HepG2 (cell line): ENCODE results near the gene C2orf81. TPM values are rescaled to one million over a fixed set of nuclear protein-coding genes. Genes with fewer than 3 reads are reported as not detected.
A peak's percentile ranks its signal among the peaks of the same experiment; 100 is the strongest.

ENCODE experiments used
- CREB1 ChIP-seq, 2 experiments: fragments of 450-650 bp in 1 of 2; IDR thresholded peaks; 2 replicates each; pipeline ENCODE4 v1.6.1; 2016 to 2017; ENCODE audit warnings: control low read depth in 1 of 2, mild to moderate bottlenecking in 1 of 2, missing compliant biosample characterization in 1 of 2, missing genetic modification characterization in 1 of 2
- KMT2A ChIP-seq: sonication (generic); formaldehyde crosslinking; IDR thresholded peaks from 2 replicates; pipeline ENCODE4 v1.4.0; 2020; ENCODE audit warnings: missing genetic modification reagents
- MAZ ChIP-seq, 2 experiments: sonication (generic) in 1 of 2; formaldehyde crosslinking in 1 of 2; IDR thresholded peaks; 2 replicates each; pipeline versions ENCODE4 v1.5.0 to v1.6.1; 2012 to 2020; ENCODE audit warnings: low read depth in 2 of 2, mild to moderate bottlenecking in 2 of 2, borderline replicate concordance in 1 of 2, improper control_type of control experiment in 1 of 2, low read length in 1 of 2, missing genetic modification reagents in 1 of 2, moderate library complexity in 1 of 2
- MLLT10 ChIP-seq: sonication (generic); formaldehyde crosslinking; IDR thresholded peaks from 2 replicates; pipeline ENCODE4 v1.4.0; 2020; ENCODE audit warnings: missing genetic modification reagents
- MXI1 ChIP-seq: IDR thresholded peaks from 3 replicates; pipeline ENCODE4 v1.6.1; 2012; ENCODE audit warnings: low read depth, low read length, inconsistent platforms, borderline replicate concordance
- RARG ChIP-seq: sonication (generic); formaldehyde crosslinking; IDR thresholded peaks from 2 replicates; pipeline ENCODE4 v1.4.0; 2020; ENCODE audit warnings: low read depth, mild to moderate bottlenecking, missing genetic modification reagents
- REPIN1 ChIP-seq: sonication (generic); formaldehyde crosslinking; IDR thresholded peaks from 2 replicates; pipeline ENCODE4 v1.8.0; 2022; ENCODE audit warnings: missing genetic modification reagents, low read depth, mild to moderate bottlenecking, borderline replicate concordance
- SNAPC2 ChIP-seq: sonication (generic); formaldehyde crosslinking; IDR thresholded peaks from 2 replicates; pipeline ENCODE4 v1.8.1; 2022; ENCODE audit warnings: mild to moderate bottlenecking, missing genetic modification reagents
- SNRNP70 ChIP-seq: fragments of 200-400 bp; formaldehyde crosslinking; IDR thresholded peaks from 2 replicates; pipeline ENCODE4 v1.6.1; 2017; ENCODE audit warnings: mild to moderate bottlenecking, low read depth, low read length, moderate library complexity
- SRF ChIP-seq: IDR thresholded peaks from 2 replicates; pipeline ENCODE4 v1.6.1; 2011; ENCODE audit warnings: mild to moderate bottlenecking, low read depth, low read length, moderate library complexity
- TEAD2 ChIP-seq: sonication (generic); formaldehyde crosslinking; IDR thresholded peaks from 2 replicates; pipeline ENCODE4 v1.9.0; 2021; ENCODE audit warnings: missing genetic modification reagents
- TSC22D2 ChIP-seq: sonication (generic); formaldehyde crosslinking; IDR thresholded peaks from 2 replicates; pipeline ENCODE4 v1.5.1; 2020; ENCODE audit warnings: missing genetic modification reagents, mild to moderate bottlenecking, borderline replicate concordance
- XRCC5 ChIP-seq: fragments of 200-400 bp; formaldehyde crosslinking; optimal IDR thresholded peaks from 2 replicates; pipeline ENCODE3; 2017; ENCODE audit warnings: mild to moderate bottlenecking, low read length
- ZFYVE20 ChIP-seq: sonication (generic); formaldehyde crosslinking; IDR thresholded peaks from 2 replicates; pipeline ENCODE4 v1.8.0; 2023; ENCODE audit warnings: low read depth, mild to moderate bottlenecking, moderate library complexity, missing genetic modification reagents, borderline replicate concordance
- ZMAT5 ChIP-seq: sonication (generic); formaldehyde crosslinking; IDR thresholded peaks from 2 replicates; pipeline ENCODE4 v1.5.0; 2020; ENCODE audit warnings: mild to moderate bottlenecking, low read depth, missing genetic modification reagents, borderline replicate concordance
- ZNF556 ChIP-seq: sonication (generic); formaldehyde crosslinking; IDR thresholded peaks from 2 replicates; pipeline ENCODE4 v1.4.0; 2020; ENCODE audit warnings: mild to moderate bottlenecking, missing genetic modification reagents, borderline replicate concordance
- polyA plus RNA-seq, 8 experiments: library from polyadenylated mRNA; depleted of rRNA in 3 of 8; stranded (reverse) in 7 of 8; unstranded in 1 of 8; fragments of >200 nt; fragmentation: Illumina TruSeq in 4 of 8; extraction: Trizol in 4 of 8; gene quantifications; 2 replicates each; pipeline versions ENCODE4 v1.2.1 to v1.2.3, GENCODE V29; 2011 to 2016; ENCODE audit warnings: low read depth in 4 of 8, missing spikeins in 1 of 8, mixed read lengths in 1 of 8; ENCODE audit not compliant: insufficient read depth in 1 of 8
- total RNA-seq, 5 experiments: library from RNA; depleted of rRNA; stranded (reverse); fragments of >200 nt; fragmentation: Illumina TruSeq; extraction: Trizol; gene quantifications; 2 replicates each; pipeline ENCODE4 v1.2.3, GENCODE V29; 2016; ENCODE audit warnings: low read depth in 1 of 5
- TF ChIP-seq, protein P1 (sequence below): sonication (generic); formaldehyde crosslinking; IDR thresholded peaks from 2 replicates; pipeline ENCODE4 v1.5.0; 2020; ENCODE audit warnings: missing genetic modification reagents
- TF ChIP-seq, protein P2 (sequence below): sonication (generic); formaldehyde crosslinking; IDR thresholded peaks from 2 replicates; pipeline ENCODE4 v1.5.0; 2020; ENCODE audit warnings: mild to moderate bottlenecking, missing genetic modification reagents
- TF ChIP-seq, protein P3 (sequence below): sonication (generic); formaldehyde crosslinking; IDR thresholded peaks from 2 replicates; pipeline ENCODE4 v1.4.0; 2020; ENCODE audit warnings: missing genetic modification reagents, borderline replicate concordance

Gene C2orf81
- total and polyA plus RNA-seq, 2 of the 13 experiments (the other 11 are each of a cell fraction or from before 2014, with no cell fraction given) = 0.15 to 0.17 TPM

DNA sequence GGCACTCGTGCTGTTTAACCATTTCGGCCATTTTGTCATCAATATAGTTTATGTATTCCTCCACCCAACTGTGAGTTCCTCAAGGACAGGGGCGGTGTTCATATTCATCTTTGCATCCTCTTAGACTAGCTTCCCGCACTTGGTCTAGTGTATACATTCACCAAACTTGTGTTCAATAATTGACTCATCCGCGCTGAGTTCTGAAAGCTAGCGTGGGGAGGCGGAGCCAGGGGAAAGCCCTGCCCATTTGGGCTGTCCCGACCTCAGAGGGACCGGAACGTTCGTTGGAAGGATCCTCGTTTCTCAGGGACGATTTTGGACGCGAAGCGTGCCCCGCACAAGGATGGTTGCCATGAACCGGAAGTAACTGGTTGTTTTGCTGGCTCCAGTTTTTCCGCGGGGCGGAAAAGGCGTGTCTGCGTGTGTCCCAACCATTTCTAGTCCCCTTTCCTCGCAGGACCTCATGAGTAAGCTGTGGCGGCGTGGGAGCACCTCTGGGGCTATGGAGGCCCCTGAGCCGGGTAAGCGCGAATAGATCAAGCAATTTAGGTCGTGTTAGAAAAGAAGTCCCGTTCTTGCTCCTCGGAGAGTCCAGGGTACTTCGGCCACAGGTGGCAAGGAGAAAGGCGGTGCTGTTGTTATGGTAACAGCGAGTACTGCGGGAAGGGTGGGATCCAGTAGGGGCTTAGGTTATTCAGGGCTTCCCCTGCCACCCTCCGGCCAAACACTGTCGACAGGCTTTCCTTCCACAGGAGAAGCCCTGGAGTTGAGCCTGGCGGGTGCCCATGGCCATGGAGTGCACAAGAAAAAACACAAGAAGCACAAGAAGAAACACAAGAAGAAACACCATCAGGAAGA is 33.5 kb upstream of the C2orf81 start, which contains the start of gene INO80B (continued):
- no peak for TF ChIP-seq SNRNP70
- no peak for TF ChIP-seq ZMAT5 (CRISPR knock-in tag)
- peak; percentile 82 for TF ChIP-seq CREB1 (IDR thresholded peaks at IDR 0.05)
- peak; percentile 95 for TF ChIP-seq CREB1 (CRISPR knock-in tag; IDR thresholded peaks at IDR 0.05)
- no peak for TF ChIP-seq ZFYVE20 (CRISPR knock-in tag)
- no peak for TF ChIP-seq RARG (CRISPR knock-in tag)
- TF ChIP-seq KMT2A (CRISPR knock-in tag) = peak; percentile 89
- TF ChIP-seq TSC22D2 = peak; percentile 95
- no peak for TF ChIP-seq TEAD2 (CRISPR knock-in tag)
- TF ChIP-seq SRF = peak; percentile 68; the same call in 1 of the 2 replicates
- TF ChIP-seq, protein P1, sequence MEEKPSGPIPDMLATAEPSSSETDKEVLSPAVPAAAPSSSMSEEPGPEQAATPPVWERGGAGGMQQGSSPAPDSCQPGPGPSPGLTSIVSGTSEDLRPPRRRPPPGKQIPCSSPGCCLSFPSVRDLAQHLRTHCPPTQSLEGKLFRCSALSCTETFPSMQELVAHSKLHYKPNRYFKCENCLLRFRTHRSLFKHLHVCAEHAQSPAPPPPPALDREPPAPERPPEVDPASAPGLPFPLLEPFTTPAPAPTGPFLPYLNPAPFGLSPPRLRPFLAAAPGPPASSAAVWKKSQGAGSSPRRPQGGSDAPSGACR (CRISPR knock-in tag) = peak; percentile 50; the same call in 1 of the 2 replicates
- TF ChIP-seq XRCC5 = peak; percentile 99
- peak; percentile 99 for TF ChIP-seq REPIN1 (CRISPR knock-in tag)
- TF ChIP-seq, protein P2, sequence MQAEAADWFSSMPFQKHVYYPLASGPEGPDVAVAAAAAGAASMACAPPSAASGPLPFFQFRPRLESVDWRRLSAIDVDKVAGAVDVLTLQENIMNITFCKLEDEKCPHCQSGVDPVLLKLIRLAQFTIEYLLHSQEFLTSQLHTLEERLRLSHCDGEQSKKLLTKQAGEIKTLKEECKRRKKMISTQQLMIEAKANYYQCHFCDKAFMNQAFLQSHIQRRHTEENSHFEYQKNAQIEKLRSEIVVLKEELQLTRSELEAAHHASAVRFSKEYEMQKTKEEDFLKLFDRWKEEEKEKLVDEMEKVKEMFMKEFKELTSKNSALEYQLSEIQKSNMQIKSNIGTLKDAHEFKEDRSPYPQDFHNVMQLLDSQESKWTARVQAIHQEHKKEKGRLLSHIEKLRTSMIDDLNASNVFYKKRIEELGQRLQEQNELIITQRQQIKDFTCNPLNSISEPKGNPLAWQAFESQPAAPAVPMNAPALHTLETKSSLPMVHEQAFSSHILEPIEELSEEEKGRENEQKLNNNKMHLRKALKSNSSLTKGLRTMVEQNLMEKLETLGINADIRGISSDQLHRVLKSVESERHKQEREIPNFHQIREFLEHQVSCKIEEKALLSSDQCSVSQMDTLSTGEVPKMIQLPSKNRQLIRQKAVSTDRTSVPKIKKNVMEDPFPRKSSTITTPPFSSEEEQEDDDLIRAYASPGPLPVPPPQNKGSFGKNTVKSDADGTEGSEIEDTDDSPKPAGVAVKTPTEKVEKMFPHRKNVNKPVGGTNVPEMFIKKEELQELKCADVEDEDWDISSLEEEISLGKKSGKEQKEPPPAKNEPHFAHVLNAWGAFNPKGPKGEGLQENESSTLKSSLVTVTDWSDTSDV (CRISPR knock-in tag) = 0 out of 2 replicates have a peak, but pooled peaks have one; percentile 29
- peak; percentile 97; the same call in 1 of the 2 replicates for TF ChIP-seq ZNF556 (CRISPR knock-in tag)
- peak; percentile 70; the same call in 1 of the 2 replicates for TF ChIP-seq MAZ (IDR thresholded peaks at IDR 0.05; ENCODE audit: borderline replicate concordance, low read depth, low read length)
- peak; percentile 96 for TF ChIP-seq MAZ (CRISPR knock-in tag; IDR thresholded peaks at IDR 0.05; ENCODE audit: low read depth)
- TF ChIP-seq MXI1 = peak; percentile 98; the same call in 2 of the 3 replicates
- no peak for TF ChIP-seq MLLT10 (CRISPR knock-in tag)
- TF ChIP-seq SNAPC2 (CRISPR knock-in tag) = peak; percentile 71
- TF ChIP-seq, protein P3, sequence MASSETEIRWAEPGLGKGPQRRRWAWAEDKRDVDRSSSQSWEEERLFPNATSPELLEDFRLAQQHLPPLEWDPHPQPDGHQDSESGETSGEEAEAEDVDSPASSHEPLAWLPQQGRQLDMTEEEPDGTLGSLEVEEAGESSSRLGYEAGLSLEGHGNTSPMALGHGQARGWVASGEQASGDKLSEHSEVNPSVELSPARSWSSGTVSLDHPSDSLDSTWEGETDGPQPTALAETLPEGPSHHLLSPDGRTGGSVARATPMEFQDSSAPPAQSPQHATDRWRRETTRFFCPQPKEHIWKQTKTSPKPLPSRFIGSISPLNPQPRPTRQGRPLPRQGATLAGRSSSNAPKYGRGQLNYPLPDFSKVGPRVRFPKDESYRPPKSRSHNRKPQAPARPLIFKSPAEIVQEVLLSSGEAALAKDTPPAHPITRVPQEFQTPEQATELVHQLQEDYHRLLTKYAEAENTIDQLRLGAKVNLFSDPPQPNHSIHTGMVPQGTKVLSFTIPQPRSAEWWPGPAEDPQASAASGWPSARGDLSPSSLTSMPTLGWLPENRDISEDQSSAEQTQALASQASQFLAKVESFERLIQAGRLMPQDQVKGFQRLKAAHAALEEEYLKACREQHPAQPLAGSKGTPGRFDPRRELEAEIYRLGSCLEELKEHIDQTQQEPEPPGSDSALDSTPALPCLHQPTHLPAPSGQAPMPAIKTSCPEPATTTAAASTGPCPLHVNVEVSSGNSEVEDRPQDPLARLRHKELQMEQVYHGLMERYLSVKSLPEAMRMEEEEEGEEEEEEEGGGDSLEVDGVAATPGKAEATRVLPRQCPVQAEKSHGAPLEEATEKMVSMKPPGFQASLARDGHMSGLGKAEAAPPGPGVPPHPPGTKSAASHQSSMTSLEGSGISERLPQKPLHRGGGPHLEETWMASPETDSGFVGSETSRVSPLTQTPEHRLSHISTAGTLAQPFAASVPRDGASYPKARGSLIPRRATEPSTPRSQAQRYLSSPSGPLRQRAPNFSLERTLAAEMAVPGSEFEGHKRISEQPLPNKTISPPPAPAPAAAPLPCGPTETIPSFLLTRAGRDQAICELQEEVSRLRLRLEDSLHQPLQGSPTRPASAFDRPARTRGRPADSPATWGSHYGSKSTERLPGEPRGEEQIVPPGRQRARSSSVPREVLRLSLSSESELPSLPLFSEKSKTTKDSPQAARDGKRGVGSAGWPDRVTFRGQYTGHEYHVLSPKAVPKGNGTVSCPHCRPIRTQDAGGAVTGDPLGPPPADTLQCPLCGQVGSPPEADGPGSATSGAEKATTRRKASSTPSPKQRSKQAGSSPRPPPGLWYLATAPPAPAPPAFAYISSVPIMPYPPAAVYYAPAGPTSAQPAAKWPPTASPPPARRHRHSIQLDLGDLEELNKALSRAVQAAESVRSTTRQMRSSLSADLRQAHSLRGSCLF (CRISPR knock-in tag) = no peak
